Tibial nerve (tissue), 3 donors: Measurements from ENCODE around the gene PCDH9.

ENCODE experiments used
- CTCF ChIP-seq, 5 experiments: fragments of 200-600 bp in 3 of 5; fragments of 450-650 bp in 2 of 5; sonication (generic) in 3 of 5; IDR thresholded peaks; one replicate each; pipeline ENCODE4 v1.5.1; 2016 to 2019; ENCODE audit warnings: antibody characterized with exemption in 5 of 5, mild to moderate bottlenecking in 3 of 5, moderate library complexity in 2 of 5
- POLR2A ChIP-seq, 2 donors: fragments of 450-650 bp; IDR thresholded peaks; one replicate each; pipeline ENCODE4 v1.6.1; 2017; ENCODE audit warnings: antibody characterized with exemption in 2 of 2, mild to moderate bottlenecking in 2 of 2, moderate library complexity in 2 of 2

GRCh38 chr13:66849706-66850105 is 380.4 kb downstream of the PCDH9 start:
- TF ChIP-seq POLR2A (IDR thresholded peaks at IDR 0.05) (no peak), CTCF (IDR thresholded peaks at IDR 0.05) (no peak)
